BLaER1 (cell line): ENCODE data around the gene METRN.

Source experiments
- H3K27ac ChIP-seq: shearing (Covaris generic); formaldehyde crosslinking; 2 replicates; pipeline ENCODE4 v1.8.1; 2022
- H3K27me3 ChIP-seq: shearing (Covaris generic); formaldehyde crosslinking; 2 replicates; pipeline ENCODE4 v1.8.1; 2022
- H3K36me3 ChIP-seq: shearing (Covaris generic); formaldehyde crosslinking; 2 replicates; pipeline ENCODE4 v1.8.1; 2022
- H3K4me1 ChIP-seq: shearing (Covaris generic); formaldehyde crosslinking; 2 replicates; pipeline ENCODE4 v1.8.1; 2022
- H3K4me2 ChIP-seq: shearing (Covaris generic); formaldehyde crosslinking; 2 replicates; pipeline ENCODE4 v1.8.1; 2022
- H3K4me3 ChIP-seq: shearing (Covaris generic); formaldehyde crosslinking; 2 replicates; pipeline ENCODE4 v1.8.1; 2022
- H3K9ac ChIP-seq: shearing (Covaris generic); formaldehyde crosslinking; 2 replicates; pipeline ENCODE4 v1.8.1; 2022
- H3K9me3 ChIP-seq: shearing (Covaris generic); formaldehyde crosslinking; 2 replicates; pipeline ENCODE4 v1.8.1; 2022
- H4K20me1 ChIP-seq: shearing (Covaris generic); formaldehyde crosslinking; 2 replicates; pipeline ENCODE4 v1.8.1; 2022
- Cebpa-rat ChIP-seq: shearing (Covaris generic); IDR thresholded peaks from 2 replicates; pipeline ENCODE4 v1.8.1; 2022

METRN gene

DNA sequence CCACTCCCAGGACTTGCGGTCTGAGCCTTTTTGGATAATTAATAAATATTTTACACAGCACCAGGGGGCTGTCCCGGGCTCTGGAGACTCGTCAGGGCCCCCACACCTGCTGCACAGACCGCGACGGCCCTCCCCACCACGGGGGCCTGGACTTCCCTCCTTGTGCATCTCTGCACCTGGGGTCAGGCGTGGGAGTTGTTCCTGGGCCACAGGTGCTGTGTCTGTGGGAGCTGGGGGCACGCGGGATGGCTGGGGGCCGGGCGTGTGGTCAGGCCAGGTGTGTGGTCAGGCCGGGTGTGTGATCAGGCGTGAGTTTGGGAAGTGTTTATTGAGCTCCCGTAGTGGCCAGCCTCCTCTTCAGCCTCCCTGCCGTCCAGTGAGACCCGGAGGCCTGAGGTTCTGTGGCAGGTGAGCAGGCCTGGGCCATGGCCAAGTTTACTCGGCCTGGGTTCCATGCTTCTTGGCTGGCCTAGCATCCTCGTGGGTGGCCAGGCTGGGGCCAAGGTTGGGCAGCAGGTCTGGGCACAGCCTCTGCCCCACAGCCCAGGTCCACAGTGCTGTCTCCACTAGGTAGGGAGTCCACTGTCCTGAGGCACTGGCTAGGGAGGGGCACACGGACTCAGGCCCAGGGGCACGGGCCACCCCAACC, 36.6 kb upstream of the METRN start:
- Histone ChIP-seq H3K36me3 (peaks cover 35% of the 10 kb centered on the region), H3K4me1 (peaks cover 45% of the 10 kb centered on the region), H3K27ac (no peak overlapping the region), H3K9me3 (no peaks in the 10 kb centered on the region), H3K9ac (no peak overlapping the region), H4K20me1 (peaks cover 62% of the 10 kb centered on the region), H3K4me3 (no peak overlapping the region), H3K27me3 (peaks cover 16% of the 10 kb centered on the region), H3K4me2 (peak overlapping the region; percentile 94)
- no peak for TF ChIP-seq Cebpa-rat

GRCh38 chr16:678858-679813, 35.8 kb upstream of the METRN start:
- peaks cover 29% of the 10 kb centered on the region for H3K36me3 ChIP-seq
- no peak overlapping the region for H3K9ac ChIP-seq

DNA sequence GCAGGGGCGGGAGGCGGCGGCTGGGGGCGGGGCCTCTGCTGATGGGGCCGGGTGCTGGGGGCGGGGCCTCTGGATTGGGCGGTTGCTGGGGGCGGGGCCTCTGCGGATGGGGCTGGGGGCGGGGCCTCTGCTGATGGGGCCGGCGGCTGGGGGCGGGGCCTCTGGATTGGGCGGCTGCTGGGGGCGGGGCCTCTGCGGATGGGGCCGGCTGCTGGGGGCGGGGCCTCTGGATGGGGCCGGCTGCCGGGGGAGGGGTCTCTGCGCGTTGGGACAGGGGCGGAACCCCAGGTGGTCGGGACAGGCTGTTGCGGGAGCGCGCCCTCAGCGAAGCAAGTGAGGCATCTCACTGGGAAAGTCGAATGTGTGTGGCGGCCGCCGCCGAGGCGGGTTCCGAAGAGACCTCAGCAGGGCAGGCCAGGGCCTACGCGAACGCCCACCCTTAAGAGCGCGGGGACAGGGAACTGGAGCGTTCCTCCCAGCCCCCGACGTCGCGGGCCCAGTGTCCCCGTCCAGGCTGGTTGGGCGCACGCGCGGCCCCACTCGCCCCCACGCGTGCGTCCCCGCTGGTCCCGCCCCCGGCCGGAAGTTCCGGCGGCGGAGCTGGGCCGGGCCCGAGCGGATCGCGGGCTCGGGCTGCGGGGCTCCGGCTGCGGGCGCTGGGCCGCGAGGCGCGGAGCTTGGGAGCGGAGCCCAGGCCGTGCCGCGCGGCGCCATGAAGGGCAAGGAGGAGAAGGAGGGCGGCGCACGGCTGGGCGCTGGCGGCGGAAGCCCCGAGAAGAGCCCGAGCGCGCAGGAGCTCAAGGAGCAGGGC, 34.9 kb upstream of the METRN start, which contains the start of gene STUB1:
Gene STUB1, plus strand, starts transcription at position 597 of the 811 bp plus-strand sequence. Its CDS starts 116 bp downstream, at position 713.
- Histone ChIP-seq H3K36me3 (peaks cover 25% of the 10 kb centered on the region), H3K9me3 (no peaks in the 10 kb centered on the region), H3K27ac (peak within 1 kb of the TSS; percentile 90), H3K9ac (peak within 1 kb of the TSS; percentile 95), H3K4me2 (peak within 1 kb of the TSS; percentile 94), H3K4me1 (peaks cover 48% of the 10 kb centered on the region), H4K20me1 (peaks cover 51% of the 10 kb centered on the region), H3K27me3 (peaks cover 8% of the 10 kb centered on the region), H3K4me3 (peak within 1 kb of the TSS; percentile 96)
- TF ChIP-seq Cebpa-rat, result no peak

More at GRCh38 chr16:678858-679813, 35.8 kb upstream of the METRN start:
- H3K27ac ChIP-seq, result 0 out of 2 replicates have a peak overlapping the region, but pooled peaks have one; percentile 44
- H4K20me1 ChIP-seq, result peaks cover 60% of the 10 kb centered on the region
- no peaks in the 10 kb centered on the region for H3K9me3 ChIP-seq
- peaks cover 50% of the 10 kb centered on the region for H3K4me1 ChIP-seq
- peak overlapping the region; percentile 64 for H3K4me3 ChIP-seq
- H3K27me3 ChIP-seq, result peaks cover 16% of the 10 kb centered on the region
- no peak for TF ChIP-seq Cebpa-rat
- peak overlapping the region; percentile 94 for H3K4me2 ChIP-seq

DNA sequence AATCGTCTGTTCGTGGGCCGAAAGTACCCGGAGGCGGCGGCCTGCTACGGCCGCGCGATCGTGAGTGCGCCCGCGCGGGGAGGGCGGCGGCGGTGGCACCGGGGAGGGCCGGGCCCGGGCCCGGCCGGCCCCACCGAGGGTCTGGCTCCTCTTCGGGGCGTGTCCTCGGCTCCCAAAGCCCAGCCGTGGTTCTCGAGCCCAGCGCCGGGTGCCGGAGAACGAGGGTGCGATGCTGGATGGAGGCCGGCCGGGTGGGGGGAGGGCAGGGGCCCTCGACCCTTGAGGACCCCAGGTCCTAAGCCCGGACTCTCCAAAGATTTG, 34.3 kb upstream of the METRN start:
- H3K4me2 ChIP-seq, result peak overlapping the region; percentile 87
- peaks cover 31% of the 10 kb centered on the region for H3K36me3 ChIP-seq
- peaks cover 2% of the 10 kb centered on the region for H3K27me3 ChIP-seq
- peak overlapping the region; percentile 96 for H3K4me3 ChIP-seq
- H3K27ac ChIP-seq, result peak overlapping the region; percentile 90
- H3K9ac ChIP-seq, result peak overlapping the region; percentile 95
- H3K9me3 ChIP-seq, result no peaks in the 10 kb centered on the region
- peaks cover 45% of the 10 kb centered on the region for H4K20me1 ChIP-seq
- peaks cover 48% of the 10 kb centered on the region for H3K4me1 ChIP-seq
- TF ChIP-seq Cebpa-rat, result no peak

DNA sequence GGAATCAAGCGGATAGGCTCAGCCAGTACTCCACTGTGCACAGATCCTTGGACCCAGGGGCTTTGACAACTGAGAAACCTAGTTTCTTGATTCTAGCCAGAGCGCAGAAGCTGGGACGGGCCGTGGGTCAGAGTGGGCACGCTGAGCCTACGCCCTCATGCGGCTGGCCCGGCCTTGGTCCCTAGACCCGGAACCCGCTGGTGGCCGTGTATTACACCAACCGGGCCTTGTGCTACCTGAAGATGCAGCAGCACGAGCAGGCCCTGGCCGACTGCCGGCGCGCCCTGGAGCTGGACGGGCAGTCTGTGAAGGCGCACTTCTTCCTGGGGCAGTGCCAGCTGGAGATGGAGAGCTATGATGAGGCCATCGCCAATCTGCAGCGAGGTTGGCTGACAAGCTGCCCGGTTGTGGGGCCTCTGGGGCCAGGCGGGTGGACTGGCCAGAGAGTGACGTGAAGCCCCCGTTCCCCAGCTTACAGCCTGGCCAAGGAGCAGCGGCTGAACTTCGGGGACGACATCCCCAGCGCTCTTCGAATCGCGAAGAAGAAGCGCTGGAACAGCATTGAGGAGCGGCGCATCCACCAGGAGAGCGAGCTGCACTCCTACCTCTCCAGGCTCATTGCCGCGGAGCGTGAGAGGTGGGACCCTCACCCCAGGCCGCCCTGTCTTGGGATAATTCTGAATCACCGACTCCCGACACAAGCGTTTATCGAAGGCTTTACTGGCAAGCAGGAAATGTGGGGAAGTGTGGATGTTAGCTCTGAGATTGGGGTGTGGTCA, 33.8 kb upstream of the METRN start:
- Histone ChIP-seq H4K20me1 (peaks cover 42% of the 10 kb centered on the region), H3K9me3 (no peaks in the 10 kb centered on the region), H3K36me3 (peaks cover 31% of the 10 kb centered on the region), H3K27me3 (no peaks in the 10 kb centered on the region), H3K9ac (peak overlapping the region; percentile 95), H3K4me3 (peak overlapping the region; percentile 96), H3K4me1 (peaks cover 48% of the 10 kb centered on the region), H3K4me2 (peak overlapping the region; percentile 87), H3K27ac (peak overlapping the region; percentile 90)
- no peak for TF ChIP-seq Cebpa-rat

- Histone ChIP-seq H3K27ac (peak overlapping the region; percentile 90; the same call in 1 of the 2 replicates), H3K36me3 (peaks cover 39% of the 10 kb centered on the region), H3K4me3 (peak overlapping the region; percentile 96), H3K9me3 (no peaks in the 10 kb centered on the region), H3K4me2 (peak overlapping the region; percentile 87), H4K20me1 (peaks cover 37% of the 10 kb centered on the region), H3K4me1 (peaks cover 48% of the 10 kb centered on the region), H3K9ac (peak overlapping the region; percentile 95), H3K27me3 (no peaks in the 10 kb centered on the region)
- TF ChIP-seq Cebpa-rat, result no peak
Observed at GRCh38 chr16:681746-682427, 33.0 kb upstream of the METRN start.

- H3K36me3 ChIP-seq, result peaks cover 47% of the 10 kb centered on the region
- peaks cover 37% of the 10 kb centered on the region for H4K20me1 ChIP-seq
- TF ChIP-seq Cebpa-rat, result no peak
- peak overlapping the region; percentile 87 for H3K4me2 ChIP-seq
- H3K9me3 ChIP-seq, result no peaks in the 10 kb centered on the region
- H3K4me3 ChIP-seq, result peak overlapping the region; percentile 80
- H3K27me3 ChIP-seq, result no peaks in the 10 kb centered on the region
- no peak overlapping the region for H3K27ac ChIP-seq
- H3K9ac ChIP-seq, result peak overlapping the region; percentile 95; the same call in 1 of the 2 replicates
- peaks cover 48% of the 10 kb centered on the region for H3K4me1 ChIP-seq
Observed at GRCh38 chr16:682493-683395, 32.2 kb upstream of the METRN start.
